HepG2 (cell line): ENCODE measurements around the gene RBMS2. TPM values are rescaled to one million over a fixed set of nuclear protein-coding genes. Genes with fewer than 3 reads are reported as not detected.

Experiments
- AKAP8 ChIP-seq: sonication (generic); formaldehyde crosslinking; IDR thresholded peaks from 2 replicates; pipeline ENCODE4 v1.5.1; 2020; ENCODE audit warnings: mild to moderate bottlenecking, missing genetic modification reagents
- AKNA ChIP-seq: sonication (generic); formaldehyde crosslinking; IDR thresholded peaks from 2 replicates; pipeline ENCODE4 v1.4.0; 2020; ENCODE audit warnings: missing genetic modification reagents, borderline replicate concordance
- ARNT2 ChIP-seq: sonication (generic); formaldehyde crosslinking; IDR thresholded peaks from 2 replicates; pipeline ENCODE4 v1.8.0; 2022; ENCODE audit warnings: mild to moderate bottlenecking, low read depth, missing genetic modification reagents, moderate library complexity
- GLI4 ChIP-seq: sonication (generic); formaldehyde crosslinking; IDR thresholded peaks from 2 replicates; pipeline ENCODE4 v1.5.1; 2020; ENCODE audit warnings: missing genetic modification reagents, mild to moderate bottlenecking, moderate library complexity, borderline replicate concordance
- HDAC1 ChIP-seq: sonication (generic); formaldehyde crosslinking; IDR thresholded peaks from 2 replicates; pipeline ENCODE4 v1.5.1; 2020; ENCODE audit warnings: mild to moderate bottlenecking, missing genetic modification reagents
- RCOR2 ChIP-seq: IDR thresholded peaks from 2 replicates; pipeline ENCODE4 v1.6.1; 2016; ENCODE audit warnings: missing biosample characterization, missing genetic modification reagents
- TARDBP ChIP-seq: sonication (generic); formaldehyde crosslinking; IDR thresholded peaks from 2 replicates; pipeline ENCODE4 v1.8.0; 2022; ENCODE audit warnings: mild to moderate bottlenecking, missing genetic modification reagents
- THAP9 ChIP-seq: sonication (generic); formaldehyde crosslinking; IDR thresholded peaks from 2 replicates; pipeline ENCODE4; 2020; ENCODE audit warnings: missing genetic modification reagents, mild to moderate bottlenecking, borderline replicate concordance
- ZNF296 ChIP-seq: sonication (generic); formaldehyde crosslinking; conservative IDR thresholded peaks from 2 replicates; pipeline ENCODE4 v1.5.0; 2020; ENCODE audit warnings: mild to moderate bottlenecking, missing genetic modification reagents
- ZNF317 ChIP-seq: sonication (generic); formaldehyde crosslinking; IDR thresholded peaks from 2 replicates; pipeline ENCODE4 v1.5.0; 2020; ENCODE audit warnings: mild to moderate bottlenecking, missing genetic modification reagents
- ZNF333 ChIP-seq: sonication (generic); formaldehyde crosslinking; IDR thresholded peaks from 2 replicates; pipeline ENCODE4 v1.4.0; 2020; ENCODE audit warnings: mild to moderate bottlenecking, missing genetic modification reagents, borderline replicate concordance
- ZNF629 ChIP-seq: sonication (generic); formaldehyde crosslinking; conservative IDR thresholded peaks from 2 replicates; pipeline ENCODE4 v1.5.0; 2020; ENCODE audit warnings: missing genetic modification reagents
- ZNF776 ChIP-seq: sonication (generic); formaldehyde crosslinking; IDR thresholded peaks from 2 replicates; pipeline ENCODE4 v1.4.0; 2020; ENCODE audit warnings: mild to moderate bottlenecking, missing genetic modification reagents
- ZNF800 ChIP-seq: sonication (generic); formaldehyde crosslinking; IDR thresholded peaks from 2 replicates; pipeline ENCODE4 v1.4.0; 2020; ENCODE audit warnings: missing genetic modification reagents
- ZSCAN21 ChIP-seq: sonication (generic); formaldehyde crosslinking; IDR thresholded peaks from 2 replicates; pipeline ENCODE4 v1.8.0; 2022; ENCODE audit warnings: mild to moderate bottlenecking, missing genetic modification reagents, moderate library complexity, borderline replicate concordance
- polyA plus RNA-seq, 8 experiments: library from polyadenylated mRNA; depleted of rRNA in 3 of 8; stranded (reverse) in 7 of 8; unstranded in 1 of 8; fragments of >200 nt; fragmentation: Illumina TruSeq in 4 of 8; extraction: Trizol in 4 of 8; gene quantifications; 2 replicates each; pipeline versions ENCODE4 v1.2.1 to v1.2.3, GENCODE V29; 2011 to 2016; ENCODE audit warnings: low read depth in 4 of 8, missing spikeins in 1 of 8, mixed read lengths in 1 of 8; ENCODE audit not compliant: insufficient read depth in 1 of 8
- total RNA-seq, 5 experiments: library from RNA; depleted of rRNA; stranded (reverse); fragments of >200 nt; fragmentation: Illumina TruSeq; extraction: Trizol; gene quantifications; 2 replicates each; pipeline ENCODE4 v1.2.3, GENCODE V29; 2016; ENCODE audit warnings: low read depth in 1 of 5

RBMS2 gene
- total and polyA plus RNA-seq, 2 of the 13 experiments (the other 11 are each of a cell fraction or from before 2014, with no cell fraction given), result 0.53 to 7.4 TPM

- TF ChIP-seq ZNF800 (peak; percentile 18; the same call in 1 of the 2 replicates), GLI4 (CRISPR knock-in tag) (no peak), ZNF296 (CRISPR knock-in tag) (0 out of 2 replicates have a peak, but pooled peaks have one; percentile 11), AKNA (CRISPR knock-in tag) (no peak), ZNF776 (0 out of 2 replicates have a peak, but pooled peaks have one; percentile 4), ZNF317 (CRISPR knock-in tag) (no peak; the same call in 1 of the 2 replicates), TARDBP (CRISPR knock-in tag) (no peak), ARNT2 (CRISPR knock-in tag) (0 out of 2 replicates have a peak, but pooled peaks have one; percentile 2), RCOR2 (CRISPR knock-in tag) (no peak), ZNF629 (CRISPR knock-in tag) (no peak), ZSCAN21 (0 out of 2 replicates have a peak, but pooled peaks have one; percentile 38), ZNF333 (CRISPR knock-in tag) (0 out of 2 replicates have a peak, but pooled peaks have one; percentile 8), THAP9 (0 out of 2 replicates have a peak, but pooled peaks have one; percentile 40), HDAC1 (CRISPR knock-in tag) (peak; percentile 29; the same call in 1 of the 2 replicates), AKAP8 (CRISPR knock-in tag) (peak; percentile 55; the same call in 1 of the 2 replicates)
Observed at GRCh38 chr12:56645201-56645716, 123.6 kb downstream of the RBMS2 start (continued).
